Spleen (tissue), 7 donors: ENCODE data around the gene KCP.

Experiments
- CTCF ChIP-seq, 11 experiments: fragments of 200-600 bp in 7 of 11; fragments of 450-650 bp in 4 of 11; sonication (generic) in 4 of 11; IDR thresholded peaks in 8 of 11; conservative IDR thresholded peaks in 3 of 11; 1 replicate in 7 of 11; 2 replicates in 4 of 11; pipeline versions ENCODE4 v1.4.0 to v1.8.0; 2016 to 2021; ENCODE audit warnings: antibody characterized with exemption in 11 of 11, inconsistent platforms in 4 of 11, mild to moderate bottlenecking in 1 of 11
- POLR2A ChIP-seq, 3 donors: fragments of 450-650 bp; IDR thresholded peaks; one replicate each; pipeline ENCODE4 v1.5.1; 2017; ENCODE audit warnings: antibody characterized with exemption in 3 of 3, mild to moderate bottlenecking in 1 of 3
- POLR2AphosphoS5 ChIP-seq, 3 donors: sonication (generic); formaldehyde crosslinking; IDR thresholded peaks; one replicate each; pipeline ENCODE4 v1.5.1; 2017; ENCODE audit warnings: antibody characterized with exemption in 3 of 3
- donor health status: DM: no; HTN: no; CAD: no; lungs with moderate emphysema.
- donor health status: DM: no; HTN: no; CAD: no.
- donor health status: DM: no; HTN: no; CAD: no.

- no peak for TF ChIP-seq POLR2AphosphoS5 (IDR thresholded peaks at IDR 0.05)
- TF ChIP-seq POLR2A (IDR thresholded peaks at IDR 0.05) = no peak
- no peak for TF ChIP-seq CTCF (IDR thresholded peaks at IDR 0.05 in 8 of 11, conservative IDR thresholded peaks at IDR 0.05 in 3 of 11)
These were observed 62.7 kb downstream of the KCP start for GRCh38 chr7:128847721-128848211.
